ENCODE results near the gene HSF5.
"Not testable (repeated sequence)": the region's sequence is repeated elsewhere in the genome, so short reads cannot be mapped to it uniquely, and the experiment has no call there.

Gene HSF5

DNA sequence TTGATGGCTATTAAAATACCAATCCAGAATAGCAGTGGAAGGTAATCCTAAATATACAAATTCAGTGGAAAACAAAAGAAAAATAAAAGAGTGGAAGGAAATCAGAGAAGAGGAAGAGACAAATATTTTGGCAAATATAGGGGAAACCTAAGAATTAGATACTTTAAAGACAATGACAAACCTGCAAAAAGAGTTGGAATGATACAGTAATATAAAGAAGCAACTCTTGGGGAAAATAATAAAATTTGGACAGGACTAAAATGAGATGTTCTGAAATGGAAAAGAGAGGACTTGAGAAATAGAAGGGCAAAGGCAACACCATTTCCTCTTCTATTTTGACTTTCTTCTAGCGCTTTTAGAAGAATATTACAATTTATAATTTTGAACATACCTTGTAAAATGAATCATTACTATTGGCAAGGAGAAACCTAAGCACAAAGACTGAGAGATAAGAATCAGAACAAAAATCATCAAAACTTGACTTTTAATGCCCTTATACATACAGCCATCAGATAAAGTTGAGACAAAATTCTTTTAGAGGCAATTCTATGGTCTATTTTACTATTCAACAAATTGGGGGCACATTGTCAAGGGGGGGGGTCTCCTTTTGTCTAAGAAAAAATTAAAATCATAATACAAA is 76.0 kb downstream of the HSF5 start:
- no peak for DNase-seq

DNA sequence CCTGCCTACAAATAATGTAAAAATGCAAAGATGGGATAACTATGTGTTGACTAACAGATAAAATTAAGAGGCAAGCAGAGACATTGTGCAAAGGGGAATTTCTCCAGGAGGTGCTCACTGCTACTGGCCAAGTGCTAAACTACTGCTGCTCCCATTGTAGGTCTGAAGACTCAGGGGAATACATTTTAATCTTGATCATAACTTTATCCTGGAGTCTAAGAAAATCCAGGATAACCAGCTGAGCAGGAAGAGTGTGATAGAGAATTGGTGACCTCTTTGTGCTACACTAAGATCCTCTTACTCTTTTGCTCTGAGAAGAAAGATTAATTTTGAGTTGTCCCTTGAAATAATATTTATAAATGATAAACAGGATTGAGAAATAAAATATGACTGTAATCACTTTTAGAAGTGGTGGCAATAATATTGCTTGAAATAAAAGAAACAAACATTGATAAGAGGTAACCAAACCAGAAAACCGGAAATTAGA is 76.8 kb downstream of the HSF5 start:
- DNase-seq, result no peak

DNA sequence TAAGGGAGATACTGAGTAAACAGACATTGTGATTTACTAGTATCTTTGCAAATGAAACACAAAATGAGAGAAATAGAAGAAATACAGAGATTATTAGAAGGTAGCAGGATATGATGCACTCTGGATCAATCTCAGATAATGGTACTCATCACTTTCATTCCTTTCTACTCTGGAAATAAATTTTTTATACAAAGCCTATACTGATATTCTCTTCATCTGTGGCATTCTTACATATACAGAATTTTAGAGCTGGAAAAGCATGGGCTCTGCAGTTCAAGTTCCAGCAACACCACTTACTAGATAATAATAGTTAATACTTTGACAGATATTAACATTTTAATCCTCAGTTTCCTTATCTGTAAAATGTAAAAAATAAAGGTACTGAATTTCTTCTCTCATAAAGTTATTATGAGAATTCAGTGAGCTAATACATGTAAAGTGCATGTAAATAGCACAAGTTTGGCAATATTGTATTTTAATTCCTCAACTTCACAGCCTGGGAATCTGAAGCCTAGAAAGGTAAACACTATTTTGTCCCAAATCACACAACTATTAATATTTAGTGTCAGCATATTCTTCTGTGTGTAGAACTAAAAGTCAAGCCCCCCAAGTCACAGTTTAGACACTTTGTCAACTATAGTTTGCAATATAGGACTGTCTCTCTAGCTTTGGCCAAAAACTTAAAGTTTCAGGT is 77.3 kb downstream of the HSF5 start:
- DNase-seq, result no peak

DNA sequence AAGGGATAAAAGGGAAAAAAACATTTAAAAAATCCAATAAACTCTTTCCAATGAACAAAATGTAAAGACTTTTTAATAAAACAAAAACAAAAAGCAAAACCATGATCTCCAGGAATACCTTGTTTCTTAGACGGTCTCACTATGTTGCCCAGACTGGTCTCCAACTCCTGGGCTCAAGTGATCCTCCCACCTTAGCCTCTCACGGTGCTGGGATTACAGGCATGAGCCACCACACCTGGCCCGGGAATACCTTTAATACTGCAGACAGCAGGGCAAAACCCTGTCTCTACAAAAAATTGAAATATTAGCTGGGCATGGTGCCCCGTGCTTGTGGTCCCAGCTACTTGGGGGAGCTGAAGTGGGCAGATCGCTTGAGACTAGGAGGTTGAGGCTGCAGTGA is 78.8 kb downstream of the HSF5 start:
- DNase-seq, result no peak

DNA sequence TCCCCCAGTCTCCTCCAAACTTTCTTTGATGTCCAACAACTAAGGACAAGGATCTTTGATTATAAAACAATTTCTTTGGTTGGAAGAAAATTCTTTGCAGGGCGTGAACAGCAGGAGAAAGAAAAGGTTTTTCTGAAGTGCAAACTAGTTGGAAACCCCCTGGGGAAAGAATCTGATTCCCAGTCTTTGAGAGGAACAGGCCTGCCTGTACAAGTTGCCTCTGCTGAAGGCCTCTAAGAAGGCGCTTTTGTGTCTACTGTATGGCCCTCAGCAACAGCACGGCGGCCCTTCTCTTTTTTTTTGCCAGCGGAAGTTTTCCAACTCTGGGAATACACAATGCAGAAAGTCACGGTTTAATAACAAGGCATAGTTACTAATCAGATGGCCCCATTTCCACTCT is 84.9 kb downstream of the HSF5 start:
- DNase-seq, result no peak

DNA sequence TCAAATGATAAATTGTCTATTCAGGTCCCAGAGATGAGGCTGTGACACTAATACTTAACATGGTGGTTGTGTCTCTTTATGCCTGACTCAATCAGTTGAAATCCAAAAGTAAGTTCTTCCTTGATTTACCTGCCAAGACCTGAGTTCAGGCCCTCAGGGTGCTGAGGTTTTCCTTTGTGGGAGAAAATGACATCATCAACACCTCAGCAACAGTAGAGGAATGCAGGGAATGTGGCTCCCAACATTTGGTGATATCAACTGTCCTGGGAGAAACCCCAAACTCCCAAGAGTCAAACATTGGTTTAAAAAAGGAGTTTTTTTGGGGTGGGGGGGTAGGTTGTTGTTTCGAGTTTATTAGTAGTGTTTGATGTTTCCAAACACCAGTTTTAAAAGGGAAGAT is 85.5 kb downstream of the HSF5 start:
- DNase-seq, result no peak

DNA sequence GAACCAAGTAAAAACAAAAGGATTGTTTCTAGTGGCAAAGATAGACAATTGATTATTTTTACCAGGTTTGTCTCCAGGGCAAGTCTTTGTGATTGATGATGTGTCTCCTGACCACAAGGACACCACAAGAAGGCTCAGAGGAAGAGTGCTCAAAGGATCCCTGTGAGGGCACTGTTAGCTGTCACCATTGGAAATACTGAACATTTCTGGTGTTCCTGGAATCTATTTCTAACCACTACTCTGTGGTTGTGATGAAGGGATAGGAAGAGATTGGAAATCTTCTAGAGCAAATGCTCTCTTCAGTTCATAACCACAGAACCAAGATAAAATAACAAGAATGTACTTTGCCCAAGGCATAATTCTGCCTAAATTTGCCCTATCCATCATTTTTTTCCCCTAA is 86.2 kb downstream of the HSF5 start:
- DNase-seq, result no peak

DNA sequence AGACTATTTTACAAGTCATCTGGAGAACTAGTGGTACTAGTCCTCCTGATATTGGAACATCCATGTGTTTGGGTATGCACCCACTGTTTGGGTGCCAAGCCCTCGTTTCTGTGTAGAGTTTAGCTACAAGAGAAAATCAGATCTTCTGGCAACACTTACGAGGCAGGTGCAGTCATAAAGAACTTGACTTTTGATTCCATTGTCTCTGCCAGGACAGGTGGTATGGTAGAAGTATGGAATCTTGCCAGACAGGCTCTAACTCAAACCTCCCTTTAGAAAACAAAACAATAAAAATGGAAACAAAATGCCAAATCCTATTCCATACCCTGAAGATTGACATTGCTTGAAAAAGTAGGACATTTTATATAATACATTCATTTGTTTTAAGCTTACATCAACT is 86.9 kb downstream of the HSF5 start:
- no peak for DNase-seq

DNA sequence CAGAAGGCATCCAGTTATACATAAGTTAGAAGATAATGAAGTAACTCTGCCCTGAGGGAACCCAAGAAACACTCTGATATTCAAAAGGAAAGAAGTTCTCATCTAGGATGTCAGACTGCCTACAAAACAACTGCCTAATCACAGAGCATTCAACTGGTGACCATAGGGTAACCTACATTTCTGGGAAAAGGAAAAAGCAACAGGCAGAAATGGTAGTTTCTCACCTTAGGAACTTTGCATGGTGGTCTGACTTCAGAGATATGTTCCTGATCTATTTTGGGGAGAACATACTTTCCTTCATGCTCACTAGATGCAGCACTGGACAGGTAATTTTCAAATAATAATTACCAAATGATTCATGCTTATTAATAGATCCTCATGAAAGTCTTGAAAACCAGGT is 87.4 kb downstream of the HSF5 start:
- no peak for DNase-seq

DNA sequence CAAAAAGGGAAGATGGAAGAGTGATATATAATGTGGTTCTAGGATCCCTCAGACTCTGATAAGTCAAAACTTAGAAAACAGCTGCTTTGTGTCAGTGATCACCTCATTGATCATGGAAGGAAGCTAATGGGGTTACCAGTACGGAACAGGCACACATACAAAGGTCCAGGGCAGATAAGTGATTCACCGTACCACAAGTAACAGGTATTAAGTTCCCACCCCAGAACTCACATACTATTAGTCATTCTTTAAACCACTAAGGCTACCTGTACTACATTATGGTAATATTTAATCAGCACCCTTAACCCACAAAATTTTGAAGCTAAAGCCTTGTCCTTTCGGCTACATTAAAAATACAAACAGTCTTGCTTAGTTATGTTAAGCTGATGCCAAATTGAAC is 88.2 kb downstream of the HSF5 start:
- no peak for DNase-seq

DNA sequence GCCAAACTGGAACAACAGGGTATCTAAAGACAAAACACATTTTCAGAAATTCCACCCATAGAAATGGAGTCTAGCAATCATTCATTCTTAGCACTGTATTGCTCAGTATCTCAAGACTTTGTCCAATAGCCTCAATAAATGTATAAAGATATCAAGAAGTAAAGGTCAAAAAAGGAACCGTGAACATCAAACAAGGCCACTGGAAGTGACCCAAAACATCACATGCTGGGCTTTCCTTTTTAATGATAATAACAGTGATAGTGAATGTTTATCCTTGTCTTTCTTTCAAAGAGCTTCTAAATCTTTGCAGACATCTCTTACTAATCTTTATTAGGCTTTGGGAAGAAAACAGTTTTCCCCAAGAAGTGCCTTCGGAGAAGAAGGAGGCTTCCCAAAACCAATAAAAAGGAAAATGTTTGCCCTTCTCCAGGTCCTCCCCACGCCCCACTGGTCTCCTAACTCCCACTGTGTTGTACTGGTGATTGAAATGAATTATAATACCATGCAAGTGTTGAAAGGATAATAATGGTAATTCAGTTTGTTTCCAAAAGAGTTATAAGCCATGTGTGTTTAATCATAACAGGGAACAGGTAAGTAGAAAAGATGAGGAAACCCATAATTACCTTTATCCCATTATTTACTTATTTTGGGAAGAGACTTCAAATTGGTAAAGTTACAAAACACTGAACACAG is 89.5 kb downstream of the HSF5 start:
- no peak for DNase-seq

DNA sequence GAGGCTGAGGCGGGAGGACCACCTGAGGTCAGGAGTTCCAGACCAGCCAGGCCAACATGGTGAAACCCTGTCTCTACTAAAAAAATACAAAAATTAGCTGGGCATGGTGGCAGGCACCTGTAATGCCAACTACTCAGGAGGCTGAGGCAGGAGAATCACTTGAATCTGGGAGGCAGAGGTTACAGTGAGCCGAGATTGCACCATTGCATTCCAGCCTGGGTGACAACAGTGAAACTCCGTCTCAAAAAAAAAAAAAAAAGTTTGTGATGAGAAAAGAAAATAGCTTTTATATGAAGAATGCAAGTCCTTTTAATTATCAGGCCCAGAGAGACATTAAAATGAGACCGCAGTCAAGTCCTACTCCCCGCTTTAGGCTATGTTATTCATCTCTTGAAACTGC is 90.8 kb downstream of the HSF5 start:
- not testable (repeated sequence) for DNase-seq

DNA sequence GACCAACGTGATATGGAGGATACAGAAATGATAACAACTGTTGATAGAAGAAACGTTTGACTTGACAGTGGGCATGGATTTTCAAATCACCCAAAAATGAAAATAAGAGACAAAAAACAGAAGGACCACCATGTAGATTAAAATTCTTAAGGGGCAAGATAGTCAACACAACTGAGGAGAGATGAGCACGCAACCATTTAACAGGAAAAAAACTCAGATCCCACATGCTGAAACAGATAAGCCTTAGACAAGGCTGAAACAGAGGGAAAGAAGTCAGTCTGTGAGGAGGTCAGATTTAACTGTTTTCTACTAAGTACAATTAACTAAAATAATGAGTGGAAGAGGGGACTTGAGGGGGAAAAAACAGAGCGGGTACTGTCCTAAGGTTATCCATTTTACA is 92.0 kb downstream of the HSF5 start:
- no peak for DNase-seq

DNA sequence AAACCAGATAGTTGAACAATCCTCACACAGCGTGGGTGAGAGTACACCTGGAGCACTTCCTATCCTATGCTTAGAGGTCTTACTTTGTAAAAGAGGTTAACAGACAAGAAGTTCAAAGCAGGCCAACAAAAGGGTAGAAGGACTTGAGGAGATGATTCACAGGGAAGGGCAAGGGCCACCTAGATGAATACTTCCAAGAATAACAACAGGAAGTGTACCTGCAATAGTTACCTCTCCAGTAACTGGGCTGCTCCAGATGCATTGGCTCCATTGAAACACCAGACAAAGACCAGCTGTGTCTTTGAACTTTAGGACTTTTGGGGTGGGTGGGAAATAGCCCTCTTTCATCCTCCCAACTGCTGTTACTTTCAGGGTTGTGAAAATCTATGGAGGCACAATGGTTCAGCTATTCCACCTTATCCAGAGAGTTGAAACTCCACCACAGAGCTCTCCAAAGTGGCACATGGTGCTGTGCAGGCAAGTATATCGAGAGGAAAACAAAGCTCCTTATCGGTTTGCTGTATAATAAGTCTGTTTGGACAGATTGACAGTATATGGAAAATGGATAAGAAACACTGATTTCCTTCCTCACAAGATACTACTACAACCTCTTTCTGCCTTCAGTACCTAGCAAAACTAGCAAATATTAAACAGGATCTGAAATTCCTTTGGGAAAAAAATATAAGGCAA is 93.5 kb downstream of the HSF5 start:
- DNase-seq, result no peak

DNA sequence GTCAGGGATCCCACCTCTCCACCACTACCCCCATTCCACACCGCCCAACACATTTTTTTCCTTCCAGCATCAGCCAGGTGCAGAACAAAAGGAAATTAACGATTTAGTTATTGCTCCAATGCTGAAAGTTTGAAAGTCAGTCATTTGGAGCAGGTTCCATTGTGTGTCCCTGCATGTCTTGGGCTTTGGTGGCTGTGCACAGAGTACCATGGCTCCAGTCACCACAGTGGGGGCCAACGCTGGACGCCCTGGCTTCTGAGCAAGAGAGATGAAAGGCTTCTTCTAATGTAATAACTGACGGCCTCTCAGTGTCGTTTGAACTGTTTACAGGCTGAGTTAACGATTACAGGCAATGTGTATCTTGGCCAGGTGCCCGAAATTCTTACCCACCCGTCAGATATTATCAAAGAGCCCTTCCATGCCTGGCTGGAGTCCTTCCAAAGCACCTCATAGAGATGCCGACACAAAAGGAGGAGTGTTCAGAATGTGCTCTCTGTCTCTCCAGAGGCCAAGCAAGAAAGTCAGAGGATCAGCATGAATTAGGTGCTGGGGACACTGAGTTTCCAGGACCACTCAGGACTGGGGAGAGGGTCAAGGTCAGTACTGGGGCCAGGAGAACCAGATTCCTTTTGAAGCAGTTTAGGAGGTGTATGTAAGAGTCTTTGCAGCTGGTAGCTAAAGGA is 96.8 kb downstream of the HSF5 start:
- no peak for DNase-seq

DNA sequence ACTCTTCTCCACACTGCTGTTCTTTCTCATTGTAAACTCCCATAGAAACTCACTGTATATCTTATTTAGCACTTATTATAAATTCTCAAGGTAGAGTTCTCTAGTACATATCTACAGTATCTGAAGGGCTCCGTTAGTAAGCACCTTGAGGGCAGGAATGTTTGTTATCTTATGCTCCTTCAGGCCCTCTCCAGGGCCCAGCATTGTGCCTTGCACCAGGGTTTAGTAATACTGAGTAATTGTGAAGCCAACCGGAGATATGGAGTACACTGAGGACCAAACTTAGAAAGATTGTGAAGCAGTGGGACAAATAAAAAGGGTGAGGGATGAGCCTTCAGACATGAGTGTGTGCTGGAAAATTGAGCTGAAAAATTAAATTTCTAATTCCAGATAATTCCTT is 97.3 kb downstream of the HSF5 start:
- no peak for DNase-seq

DNA sequence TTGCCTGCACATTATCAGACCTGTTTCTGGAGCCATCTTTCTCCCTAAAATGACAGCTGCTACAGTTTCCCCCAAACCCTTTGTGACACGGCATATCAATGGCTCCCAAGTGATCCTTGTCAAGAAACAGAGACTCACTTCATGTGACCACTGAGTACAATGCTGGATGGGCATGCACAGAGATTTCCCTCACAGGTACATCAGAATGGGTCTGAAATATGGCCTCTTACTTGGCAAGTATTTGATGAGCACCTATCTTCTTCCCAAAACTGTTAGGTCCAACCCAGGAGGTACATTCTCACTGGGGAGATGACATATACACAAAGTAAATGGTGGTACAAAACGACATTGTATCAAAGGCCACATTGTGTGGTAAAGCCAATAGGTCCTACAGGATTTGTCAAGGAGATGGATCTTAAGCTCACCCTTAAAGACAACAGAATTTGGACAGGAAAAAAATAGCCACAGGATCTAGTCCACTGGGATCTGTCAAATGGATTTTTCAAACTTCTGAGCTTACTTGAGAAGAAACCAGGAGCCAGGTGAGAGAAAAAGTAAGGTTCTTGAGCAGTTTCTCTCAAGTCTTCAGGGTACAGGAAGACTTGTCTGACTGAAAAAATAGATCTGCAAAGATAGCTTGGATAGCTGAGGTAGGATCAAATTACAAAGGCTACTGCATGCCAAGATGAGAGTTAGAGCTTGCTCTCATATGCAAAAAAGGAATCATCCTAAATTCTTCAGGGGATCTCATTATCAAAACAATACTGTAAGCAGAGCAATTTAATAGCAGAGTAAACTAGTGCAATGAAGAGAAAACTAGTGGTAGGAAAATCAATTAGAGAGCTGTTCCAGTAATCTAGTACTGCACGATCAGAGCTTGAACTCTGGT is 99.7 kb downstream of the HSF5 start:
- no peak for DNase-seq

DNA sequence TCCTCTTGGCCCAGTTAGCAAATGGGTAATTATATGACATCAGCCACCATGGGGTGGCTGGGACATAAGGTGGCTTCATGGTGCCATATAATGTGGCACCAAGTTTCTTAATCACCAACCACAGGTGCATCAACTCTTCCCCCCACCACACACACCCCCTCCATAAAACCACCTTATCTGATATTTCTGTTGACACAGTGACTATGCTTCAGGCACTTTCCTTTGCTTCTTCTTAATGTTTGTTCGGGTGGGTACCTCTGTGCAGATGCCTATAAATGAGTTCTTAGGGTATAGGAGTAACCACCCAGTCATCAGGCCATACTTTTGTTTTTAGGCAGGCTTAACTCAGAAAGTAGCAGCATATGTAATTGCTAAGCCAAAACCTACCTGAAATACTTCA is 100.4 kb downstream of the HSF5 start:
- DNase-seq, result no peak

DNA sequence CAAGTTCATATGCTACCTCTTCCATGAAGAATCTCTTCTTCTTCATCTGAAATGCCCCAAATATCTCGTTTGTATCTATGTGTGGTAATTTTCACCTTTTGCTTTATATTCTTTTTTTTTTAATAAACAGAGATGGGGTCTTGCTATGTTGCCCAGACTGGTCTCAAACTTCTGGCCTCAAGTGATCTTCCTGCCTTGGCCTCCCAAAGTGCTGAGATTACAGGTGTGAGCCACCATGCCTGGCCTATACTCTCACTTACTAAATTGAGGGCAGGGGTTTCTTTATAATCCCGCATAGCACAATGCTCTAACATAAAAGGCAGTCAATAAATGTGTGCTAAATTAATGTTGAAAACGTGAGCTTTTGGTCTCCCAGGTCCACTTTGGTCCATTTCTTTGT is 101.5 kb downstream of the HSF5 start:
- DNase-seq, result no peak

DNA sequence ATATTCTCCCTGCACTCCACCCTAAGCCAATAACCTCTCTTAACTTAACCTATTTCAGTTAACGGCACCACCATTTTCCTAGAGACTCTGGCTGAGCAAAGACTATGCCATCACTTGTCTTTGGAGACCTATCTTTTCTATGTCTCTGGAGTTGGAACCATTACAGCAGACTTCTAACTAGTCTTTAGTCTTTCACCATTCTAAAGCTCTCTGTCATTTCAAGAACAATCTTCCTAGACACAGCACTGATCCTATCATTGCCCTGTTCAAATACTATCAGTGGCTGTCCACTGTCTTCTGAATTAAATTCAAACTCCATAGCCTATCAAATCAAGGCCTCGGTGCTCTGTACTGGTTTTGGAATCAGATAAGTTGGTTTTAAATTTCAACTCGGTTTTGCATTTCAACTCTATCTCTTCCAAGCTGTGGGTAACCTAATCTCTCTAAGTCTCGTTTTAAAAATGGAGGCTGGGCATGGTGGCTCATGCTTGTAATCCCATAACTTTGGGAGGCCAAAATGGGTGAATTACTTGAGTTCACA is 102.8 kb downstream of the HSF5 start:
- DNase-seq, result no peak

DNA sequence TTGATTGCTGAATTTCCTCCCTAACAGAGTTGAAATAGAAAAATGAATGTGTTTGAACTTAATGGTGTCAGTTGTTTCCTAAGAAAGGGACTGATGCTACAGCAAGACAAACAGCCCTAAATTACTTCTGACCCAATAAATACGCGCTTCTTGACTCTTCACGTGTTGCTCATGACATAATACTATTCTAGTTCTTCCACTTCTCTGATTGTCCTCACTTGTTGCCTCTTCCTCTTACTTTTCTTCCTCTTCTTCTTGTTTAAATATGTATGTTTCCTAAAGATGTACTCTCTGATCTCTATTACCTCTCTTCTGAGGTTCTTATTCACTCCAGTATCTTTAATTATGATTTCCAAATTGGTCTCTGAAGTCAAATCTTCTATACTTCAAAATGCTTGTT is 103.3 kb downstream of the HSF5 start:
- DNase-seq, result no peak
